Measurements from ENCODE around the gene HMGCR. TPM values are rescaled to one million over a fixed set of nuclear protein-coding genes. Genes with fewer than 3 reads are reported as not detected.

HMGCR gene
- total and polyA plus RNA-seq, 4 donors = 12.4 to 237 (median 77.1) TPM

DNA sequence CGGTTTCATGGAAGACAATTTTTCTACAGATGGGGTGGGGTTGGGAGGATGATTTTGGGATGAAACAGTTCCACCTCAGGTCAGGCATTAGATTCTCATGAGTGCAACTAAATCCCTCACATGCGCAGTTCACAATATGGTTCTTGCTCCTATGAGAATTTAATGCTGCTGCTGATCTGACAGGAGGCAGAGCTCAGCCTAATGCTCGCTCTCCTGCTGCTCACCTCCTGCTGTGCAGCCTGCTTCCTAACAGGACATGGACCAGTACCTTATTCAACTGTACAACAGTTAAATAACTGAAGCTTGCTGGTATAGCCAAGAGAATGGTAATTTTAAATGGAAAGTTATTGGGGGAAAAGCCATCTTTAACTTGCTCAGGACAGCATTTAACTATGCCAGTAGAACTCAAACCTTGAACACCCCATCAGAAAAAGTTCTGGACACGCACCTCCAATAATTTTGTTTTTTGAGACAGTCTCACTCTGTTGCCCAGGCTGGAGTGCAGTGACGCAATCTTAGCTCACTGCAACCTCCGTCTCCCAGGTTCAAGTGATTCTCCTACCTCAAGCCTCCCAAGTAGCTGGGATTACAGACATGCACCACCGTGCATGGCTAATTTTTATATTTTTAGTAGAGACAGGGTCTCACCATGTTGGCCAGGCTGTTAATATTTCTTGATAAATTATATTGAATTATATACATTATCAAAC lies 27.7 kb downstream of the HMGCR start:
- TF ChIP-seq RXRA (IDR thresholded peaks at IDR 0.05) (no peak), FOXA2 (IDR thresholded peaks at IDR 0.05) (no peak), JUND (IDR thresholded peaks at IDR 0.05) (no peak), YY1 (IDR thresholded peaks at IDR 0.05) (no peak), RAD21 (IDR thresholded peaks at IDR 0.05) (no peak), HNF4G (IDR thresholded peaks at IDR 0.05) (no peak), REST (IDR thresholded peaks at IDR 0.05) (no peak)
- TF ChIP-seq, protein P1, sequence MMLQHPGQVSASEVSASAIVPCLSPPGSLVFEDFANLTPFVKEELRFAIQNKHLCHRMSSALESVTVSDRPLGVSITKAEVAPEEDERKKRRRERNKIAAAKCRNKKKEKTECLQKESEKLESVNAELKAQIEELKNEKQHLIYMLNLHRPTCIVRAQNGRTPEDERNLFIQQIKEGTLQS (IDR thresholded peaks at IDR 0.05) = no peak
- Histone ChIP-seq H3K9me3 (ENCODE audit: control insufficient read depth in 4 of 4, low read length in 3 of 4) (no peaks in the 10 kb centered on the region), H3K9ac (ENCODE audit: low read depth in 1 of 2, low read length in 2 of 2) (no peak overlapping the region), H3K36me3 (ENCODE audit: control insufficient read depth in 4 of 4, insufficient read depth in 3 of 4, low read depth in 1 of 4, low read length in 3 of 4) (peaks cover 0 to 18% (median 5%) of the 10 kb centered on the region in 4 donors), H3K4me3 (ENCODE audit: low read depth in 1 of 3, low read length in 3 of 3) (no peak overlapping the region), H3K4me1 (ENCODE audit: control insufficient read depth in 4 of 4, insufficient read depth in 4 of 4, low read length in 3 of 4) (peaks cover 0 to 27% (median 21%) of the 10 kb centered on the region in 4 donors), H3K27ac (ENCODE audit: low read depth in 1 of 2, low read length in 2 of 2) (no peak overlapping the region), H3K27me3 (ENCODE audit: control insufficient read depth in 4 of 4, insufficient read depth in 4 of 4, low read length in 3 of 4) (no peaks in the 10 kb centered on the region)
- DNase-seq (ENCODE audit: low spot score) = no peak
- 81% methylated on average over 7 of the region's 7 CpGs for WGBS

GRCh38 chr5:75365740-75366139 lies 28.7 kb downstream of the HMGCR start:
- Histone ChIP-seq H3K36me3 (ENCODE audit: control insufficient read depth in 4 of 4, insufficient read depth in 3 of 4, low read depth in 1 of 4, low read length in 3 of 4) (peaks cover 0 to 9% (median 0%) of the 10 kb centered on the region in 4 donors), H3K27me3 (ENCODE audit: control insufficient read depth in 4 of 4, insufficient read depth in 4 of 4, low read length in 3 of 4) (no peaks in the 10 kb centered on the region), H3K9ac (ENCODE audit: low read depth in 1 of 2, low read length in 2 of 2) (no peak overlapping the region), H3K4me3 (ENCODE audit: low read depth in 1 of 3, low read length in 3 of 3) (no peak overlapping the region), H3K4me1 (ENCODE audit: control insufficient read depth in 4 of 4, insufficient read depth in 4 of 4, low read length in 3 of 4) (peaks cover 0 to 23% (median 21%) of the 10 kb centered on the region in 4 donors), H3K27ac (ENCODE audit: low read depth in 1 of 2, low read length in 2 of 2) (no peak overlapping the region), H3K9me3 (ENCODE audit: control insufficient read depth in 4 of 4, low read length in 3 of 4) (no peaks in the 10 kb centered on the region)
- no peak for DNase-seq (ENCODE audit: low spot score)
- TF ChIP-seq SP1 (IDR thresholded peaks at IDR 0.05) (no peak), RXRA (IDR thresholded peaks at IDR 0.05) (no peak), YY1 (IDR thresholded peaks at IDR 0.05) (no peak), FOXA1 (IDR thresholded peaks at IDR 0.05) (no peak), GABPA (IDR thresholded peaks at IDR 0.05 in 1 of 2, conservative IDR thresholded peaks at IDR 0.05 in 1 of 2) (no peak)
- TF ChIP-seq, protein P1 (IDR thresholded peaks at IDR 0.05) = no peak
- 33% methylated on average over 1 of the region's 1 CpG for WGBS

GRCh38 chr5:75366787-75367186 lies 29.8 kb downstream of the HMGCR start:
- WGBS = 78% methylated on average over 9 of the region's 9 CpGs
- TF ChIP-seq HNF4A (conservative IDR thresholded peaks at IDR 0.05) (no peak), CTCF (IDR thresholded peaks at IDR 0.05; ENCODE audit: low read depth, low read length, missing input control) (no peak), NR2F2 (IDR thresholded peaks at IDR 0.05) (no peak), EGR1 (IDR thresholded peaks at IDR 0.05; ENCODE audit: low read depth in 2 of 2) (no peak), SP1 (IDR thresholded peaks at IDR 0.05) (no peak), RAD21 (IDR thresholded peaks at IDR 0.05) (no peak), FOXA2 (IDR thresholded peaks at IDR 0.05) (no peak), RXRA (IDR thresholded peaks at IDR 0.05) (no peak)
- TF ChIP-seq, protein P1 (IDR thresholded peaks at IDR 0.05) = no peak
- TF ChIP-seq, protein P2, sequence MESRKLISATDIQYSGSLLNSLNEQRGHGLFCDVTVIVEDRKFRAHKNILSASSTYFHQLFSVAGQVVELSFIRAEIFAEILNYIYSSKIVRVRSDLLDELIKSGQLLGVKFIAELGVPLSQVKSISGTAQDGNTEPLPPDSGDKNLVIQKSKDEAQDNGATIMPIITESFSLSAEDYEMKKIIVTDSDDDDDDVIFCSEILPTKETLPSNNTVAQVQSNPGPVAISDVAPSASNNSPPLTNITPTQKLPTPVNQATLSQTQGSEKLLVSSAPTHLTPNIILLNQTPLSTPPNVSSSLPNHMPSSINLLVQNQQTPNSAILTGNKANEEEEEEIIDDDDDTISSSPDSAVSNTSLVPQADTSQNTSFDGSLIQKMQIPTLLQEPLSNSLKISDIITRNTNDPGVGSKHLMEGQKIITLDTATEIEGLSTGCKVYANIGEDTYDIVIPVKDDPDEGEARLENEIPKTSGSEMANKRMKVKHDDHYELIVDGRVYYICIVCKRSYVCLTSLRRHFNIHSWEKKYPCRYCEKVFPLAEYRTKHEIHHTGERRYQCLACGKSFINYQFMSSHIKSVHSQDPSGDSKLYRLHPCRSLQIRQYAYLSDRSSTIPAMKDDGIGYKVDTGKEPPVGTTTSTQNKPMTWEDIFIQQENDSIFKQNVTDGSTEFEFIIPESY (IDR thresholded peaks at IDR 0.05) = no peak
- TF ChIP-seq, protein P3, sequence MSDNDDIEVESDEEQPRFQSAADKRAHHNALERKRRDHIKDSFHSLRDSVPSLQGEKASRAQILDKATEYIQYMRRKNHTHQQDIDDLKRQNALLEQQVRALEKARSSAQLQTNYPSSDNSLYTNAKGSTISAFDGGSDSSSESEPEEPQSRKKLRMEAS (IDR thresholded peaks at IDR 0.05) = no peak

More at GRCh38 chr5:75366787-75367186, 29.8 kb downstream of the HMGCR start:
- H3K4me1 ChIP-seq (ENCODE audit: control insufficient read depth in 4 of 4, insufficient read depth in 4 of 4, low read length in 3 of 4) = peaks cover 0 to 23% (median 19%) of the 10 kb centered on the region in 4 donors
- H3K36me3 ChIP-seq (ENCODE audit: control insufficient read depth in 4 of 4, insufficient read depth in 3 of 4, low read depth in 1 of 4, low read length in 3 of 4) = peaks cover 0 to 5% (median 0%) of the 10 kb centered on the region in 4 donors
- no peaks in the 10 kb centered on the region for H3K27me3 ChIP-seq (ENCODE audit: control insufficient read depth in 4 of 4, insufficient read depth in 4 of 4, low read length in 3 of 4)
- DNase-seq (ENCODE audit: low spot score) = no peak
- H3K27ac ChIP-seq (ENCODE audit: low read depth in 1 of 2, low read length in 2 of 2) = no peak overlapping the region
- H3K4me3 ChIP-seq (ENCODE audit: low read depth in 1 of 3, low read length in 3 of 3) = no peak overlapping the region
- H3K9me3 ChIP-seq (ENCODE audit: control insufficient read depth in 4 of 4, low read length in 3 of 4) = no peaks in the 10 kb centered on the region
- H3K9ac ChIP-seq (ENCODE audit: low read depth in 1 of 2, low read length in 2 of 2) = no peak overlapping the region
